ENCODE results near the gene RND2.

RND2 gene

GRCh38 chr17:43025766-43026537, 921 bp downstream of the RND2 start:
- H3K4me3 ChIP-seq (ENCODE audit: low read length): no peak overlapping the region
- no peaks in the 10 kb centered on the region for H3K27me3 ChIP-seq (ENCODE audit: control insufficient read depth, insufficient read depth, low read length)
- no peaks in the 10 kb centered on the region for H3K36me3 ChIP-seq (ENCODE audit: control insufficient read depth, insufficient read depth, low read length)
- no peak overlapping the region for H3K9ac ChIP-seq (ENCODE audit: low read length)
- no peak overlapping the region for H3K27ac ChIP-seq (ENCODE audit: low read depth, low read length)
- no peaks in the 10 kb centered on the region for H3K4me1 ChIP-seq (ENCODE audit: control insufficient read depth, insufficient read depth, low read length)

- Histone ChIP-seq H3K4me1 (ENCODE audit: control insufficient read depth, insufficient read depth, low read length) (no peaks in the 10 kb centered on the region), H3K9ac (ENCODE audit: low read length) (no peak overlapping the region), H3K27ac (ENCODE audit: low read depth, low read length) (no peak overlapping the region), H3K36me3 (ENCODE audit: control insufficient read depth, insufficient read depth, low read length) (no peaks in the 10 kb centered on the region), H3K4me3 (ENCODE audit: low read length) (no peak overlapping the region), H3K27me3 (ENCODE audit: control insufficient read depth, insufficient read depth, low read length) (no peaks in the 10 kb centered on the region)
These were observed 1.6 kb downstream of the RND2 start for GRCh38 chr17:43026595-43026994.

- no peak overlapping the region for H3K9ac ChIP-seq (ENCODE audit: low read length)
- H3K4me3 ChIP-seq (ENCODE audit: low read length): no peak overlapping the region
- no peaks in the 10 kb centered on the region for H3K27me3 ChIP-seq (ENCODE audit: control insufficient read depth, insufficient read depth, low read length)
These were observed 2.3 kb downstream of the RND2 start for GRCh38 chr17:43027091-43028032.

GRCh38 chr17:43028221-43028861, 3.3 kb downstream of the RND2 start:
- no peak overlapping the region for H3K27ac ChIP-seq (ENCODE audit: low read depth, low read length)
- H3K36me3 ChIP-seq (ENCODE audit: control insufficient read depth, insufficient read depth, low read length): no peaks in the 10 kb centered on the region
- no peak overlapping the region for H3K4me3 ChIP-seq (ENCODE audit: low read length)
- no peaks in the 10 kb centered on the region for H3K27me3 ChIP-seq (ENCODE audit: control insufficient read depth, insufficient read depth, low read length)
- no peaks in the 10 kb centered on the region for H3K4me1 ChIP-seq (ENCODE audit: control insufficient read depth, insufficient read depth, low read length)
- no peak overlapping the region for H3K9ac ChIP-seq (ENCODE audit: low read length)

More at GRCh38 chr17:43027091-43028032, 2.3 kb downstream of the RND2 start:
- Histone ChIP-seq H3K4me1 (ENCODE audit: control insufficient read depth, insufficient read depth, low read length) (no peaks in the 10 kb centered on the region), H3K27ac (ENCODE audit: low read depth, low read length) (no peak overlapping the region), H3K36me3 (ENCODE audit: control insufficient read depth, insufficient read depth, low read length) (no peaks in the 10 kb centered on the region)

GRCh38 chr17:43030137-43030767, 5.2 kb downstream of the RND2 start:
- Histone ChIP-seq H3K36me3 (ENCODE audit: control insufficient read depth, insufficient read depth, low read length) (no peaks in the 10 kb centered on the region), H3K9ac (ENCODE audit: low read length) (no peak overlapping the region), H3K4me3 (ENCODE audit: low read length) (no peak overlapping the region), H3K27ac (ENCODE audit: low read depth, low read length) (no peak overlapping the region), H3K4me1 (ENCODE audit: control insufficient read depth, insufficient read depth, low read length) (no peaks in the 10 kb centered on the region), H3K27me3 (ENCODE audit: control insufficient read depth, insufficient read depth, low read length) (no peaks in the 10 kb centered on the region)

- Histone ChIP-seq H3K27me3 (ENCODE audit: control insufficient read depth, insufficient read depth, low read length) (no peaks in the 10 kb centered on the region), H3K4me1 (ENCODE audit: control insufficient read depth, insufficient read depth, low read length) (no peaks in the 10 kb centered on the region), H3K9ac (ENCODE audit: low read length) (no peak overlapping the region), H3K27ac (ENCODE audit: low read depth, low read length) (no peak overlapping the region), H3K36me3 (ENCODE audit: control insufficient read depth, insufficient read depth, low read length) (no peaks in the 10 kb centered on the region), H3K4me3 (ENCODE audit: low read length) (no peak overlapping the region)
These were observed 6.6 kb downstream of the RND2 start for GRCh38 chr17:43031666-43032065.

- H3K36me3 ChIP-seq (ENCODE audit: control insufficient read depth, insufficient read depth, low read length): no peaks in the 10 kb centered on the region
- H3K4me1 ChIP-seq (ENCODE audit: control insufficient read depth, insufficient read depth, low read length): no peaks in the 10 kb centered on the region
- no peak overlapping the region for H3K9ac ChIP-seq (ENCODE audit: low read length)
- no peaks in the 10 kb centered on the region for H3K27me3 ChIP-seq (ENCODE audit: control insufficient read depth, insufficient read depth, low read length)
- H3K4me3 ChIP-seq (ENCODE audit: low read length): no peak overlapping the region
- H3K27ac ChIP-seq (ENCODE audit: low read depth, low read length): no peak overlapping the region
These were observed 9.2 kb downstream of the RND2 start for GRCh38 chr17:43033948-43034881.

- Histone ChIP-seq H3K9ac (ENCODE audit: low read length) (no peak overlapping the region), H3K4me1 (ENCODE audit: control insufficient read depth, insufficient read depth, low read length) (no peaks in the 10 kb centered on the region), H3K36me3 (ENCODE audit: control insufficient read depth, insufficient read depth, low read length) (no peaks in the 10 kb centered on the region), H3K27me3 (ENCODE audit: control insufficient read depth, insufficient read depth, low read length) (no peaks in the 10 kb centered on the region), H3K4me3 (ENCODE audit: low read length) (no peak overlapping the region), H3K27ac (ENCODE audit: low read depth, low read length) (no peak overlapping the region)
These were observed 9.9 kb downstream of the RND2 start for GRCh38 chr17:43034894-43035293.

GRCh38 chr17:43039646-43040045, 14.6 kb downstream of the RND2 start:
- no peaks in the 10 kb centered on the region for H3K4me1 ChIP-seq (ENCODE audit: control insufficient read depth, insufficient read depth, low read length)
- no peak overlapping the region for H3K4me3 ChIP-seq (ENCODE audit: low read length)
- no peak overlapping the region for H3K27ac ChIP-seq (ENCODE audit: low read depth, low read length)
- H3K27me3 ChIP-seq (ENCODE audit: control insufficient read depth, insufficient read depth, low read length): no peaks in the 10 kb centered on the region
- H3K9ac ChIP-seq (ENCODE audit: low read length): no peak overlapping the region
- H3K36me3 ChIP-seq (ENCODE audit: control insufficient read depth, insufficient read depth, low read length): no peaks in the 10 kb centered on the region

GRCh38 chr17:43040655-43041054, 15.6 kb downstream of the RND2 start:
- no peak overlapping the region for H3K27ac ChIP-seq (ENCODE audit: low read depth, low read length)
- no peaks in the 10 kb centered on the region for H3K27me3 ChIP-seq (ENCODE audit: control insufficient read depth, insufficient read depth, low read length)

GRCh38 chr17:43042025-43042628, 17.1 kb downstream of the RND2 start:
- no peaks in the 10 kb centered on the region for H3K36me3 ChIP-seq (ENCODE audit: control insufficient read depth, insufficient read depth, low read length)
- H3K4me3 ChIP-seq (ENCODE audit: low read length): no peak overlapping the region
- no peaks in the 10 kb centered on the region for H3K27me3 ChIP-seq (ENCODE audit: control insufficient read depth, insufficient read depth, low read length)
- no peak overlapping the region for H3K27ac ChIP-seq (ENCODE audit: low read depth, low read length)
- H3K9ac ChIP-seq (ENCODE audit: low read length): no peak overlapping the region
- no peaks in the 10 kb centered on the region for H3K4me1 ChIP-seq (ENCODE audit: control insufficient read depth, insufficient read depth, low read length)

More at GRCh38 chr17:43040655-43041054, 15.6 kb downstream of the RND2 start:
- Histone ChIP-seq H3K4me1 (ENCODE audit: control insufficient read depth, insufficient read depth, low read length) (no peaks in the 10 kb centered on the region), H3K9ac (ENCODE audit: low read length) (no peak overlapping the region), H3K36me3 (ENCODE audit: control insufficient read depth, insufficient read depth, low read length) (no peaks in the 10 kb centered on the region), H3K4me3 (ENCODE audit: low read length) (no peak overlapping the region)

Measured in rectal smooth muscle tissue (tissue), 1 donor.